Tibial nerve (tissue), 4 donors: ENCODE results near the gene TBL2.
"Not testable (repeated sequence)": the region's sequence is repeated elsewhere in the genome, so short reads cannot be mapped to it uniquely, and the experiment has no call there.

Source experiments
- EP300 ChIP-seq, 2 donors: sonication (generic); formaldehyde crosslinking; IDR thresholded peaks; one replicate each; pipeline ENCODE4 v1.6.1; 2017; ENCODE audit warnings: antibody characterized with exemption in 2 of 2, mild to moderate bottlenecking in 1 of 2
- POLR2A ChIP-seq, 2 donors: fragments of 450-650 bp; IDR thresholded peaks; one replicate each; pipeline ENCODE4 v1.6.1; 2017; ENCODE audit warnings: antibody characterized with exemption in 2 of 2, mild to moderate bottlenecking in 2 of 2, moderate library complexity in 2 of 2
- TF ChIP-seq, protein P1 (sequence below), 5 experiments: fragments of 200-600 bp in 3 of 5; fragments of 450-650 bp in 2 of 5; sonication (generic) in 3 of 5; IDR thresholded peaks; one replicate each; pipeline ENCODE4 v1.5.1; 2016 to 2019; ENCODE audit warnings: antibody characterized with exemption in 5 of 5, mild to moderate bottlenecking in 3 of 5, moderate library complexity in 2 of 5

GRCh38 chr7:73617520-73617919 is 39.1 kb upstream of the TBL2 start:
- TF ChIP-seq, protein P1, sequence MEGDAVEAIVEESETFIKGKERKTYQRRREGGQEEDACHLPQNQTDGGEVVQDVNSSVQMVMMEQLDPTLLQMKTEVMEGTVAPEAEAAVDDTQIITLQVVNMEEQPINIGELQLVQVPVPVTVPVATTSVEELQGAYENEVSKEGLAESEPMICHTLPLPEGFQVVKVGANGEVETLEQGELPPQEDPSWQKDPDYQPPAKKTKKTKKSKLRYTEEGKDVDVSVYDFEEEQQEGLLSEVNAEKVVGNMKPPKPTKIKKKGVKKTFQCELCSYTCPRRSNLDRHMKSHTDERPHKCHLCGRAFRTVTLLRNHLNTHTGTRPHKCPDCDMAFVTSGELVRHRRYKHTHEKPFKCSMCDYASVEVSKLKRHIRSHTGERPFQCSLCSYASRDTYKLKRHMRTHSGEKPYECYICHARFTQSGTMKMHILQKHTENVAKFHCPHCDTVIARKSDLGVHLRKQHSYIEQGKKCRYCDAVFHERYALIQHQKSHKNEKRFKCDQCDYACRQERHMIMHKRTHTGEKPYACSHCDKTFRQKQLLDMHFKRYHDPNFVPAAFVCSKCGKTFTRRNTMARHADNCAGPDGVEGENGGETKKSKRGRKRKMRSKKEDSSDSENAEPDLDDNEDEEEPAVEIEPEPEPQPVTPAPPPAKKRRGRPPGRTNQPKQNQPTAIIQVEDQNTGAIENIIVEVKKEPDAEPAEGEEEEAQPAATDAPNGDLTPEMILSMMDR (IDR thresholded peaks at IDR 0.05): not testable (repeated sequence)
- not testable (repeated sequence) for TF ChIP-seq EP300, POLR2A (IDR thresholded peaks at IDR 0.05)
